GM18508 (cell line): Measurements from ENCODE around the gene TAF3.

Experiments
- ATAC-seq: cut with Tn5 transposase; IDR thresholded peaks from one replicate; pipeline ENCODE4 v1.9.1; 2021; ENCODE audit warnings: moderate number of reproducible peaks; ENCODE audit not compliant: insufficient read depth, unreplicated experiment

The TAF3 gene

DNA sequence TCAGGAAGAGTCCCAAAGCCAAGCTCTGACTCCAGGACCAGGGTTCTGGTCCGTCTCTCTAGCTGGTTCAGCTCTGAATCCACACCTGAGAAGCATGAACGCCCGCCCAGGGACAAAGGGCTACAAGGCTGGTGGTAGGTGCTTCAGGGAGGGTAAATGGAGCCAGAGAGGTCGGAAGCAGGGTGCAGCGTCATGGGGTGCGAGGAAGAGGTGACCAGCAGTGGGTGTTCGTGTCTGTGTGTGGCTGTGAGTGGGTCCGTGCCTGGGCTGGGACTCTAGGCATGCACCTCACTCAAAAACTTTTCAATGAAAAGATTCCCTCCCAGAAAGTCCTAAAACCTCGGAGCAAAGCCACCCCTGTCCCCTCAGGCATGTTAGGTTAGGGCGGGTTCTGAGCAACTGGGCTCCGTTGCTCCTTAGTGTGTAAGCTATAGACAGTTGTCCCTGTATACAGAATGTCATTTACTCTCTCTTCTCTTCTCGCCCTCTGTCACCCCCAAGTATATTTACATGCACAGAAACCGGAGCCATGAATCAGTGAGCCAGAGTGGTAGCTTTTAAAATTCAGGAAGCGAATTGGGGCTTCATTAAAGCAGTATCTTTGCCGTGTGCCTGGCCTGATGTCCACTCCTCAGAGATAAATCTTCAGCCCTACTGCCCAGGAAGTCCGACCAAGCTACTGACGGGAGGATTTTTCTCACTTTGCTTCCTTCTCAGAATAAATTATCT, 223.9 kb downstream of the TAF3 start:
- no peak for ATAC-seq

- ATAC-seq: no peak
These were observed 224.6 kb downstream of the TAF3 start for GRCh38 chr10:8042721-8043568.

- ATAC-seq: no peak
These were observed 225.4 kb downstream of the TAF3 start for GRCh38 chr10:8043569-8044306.

DNA sequence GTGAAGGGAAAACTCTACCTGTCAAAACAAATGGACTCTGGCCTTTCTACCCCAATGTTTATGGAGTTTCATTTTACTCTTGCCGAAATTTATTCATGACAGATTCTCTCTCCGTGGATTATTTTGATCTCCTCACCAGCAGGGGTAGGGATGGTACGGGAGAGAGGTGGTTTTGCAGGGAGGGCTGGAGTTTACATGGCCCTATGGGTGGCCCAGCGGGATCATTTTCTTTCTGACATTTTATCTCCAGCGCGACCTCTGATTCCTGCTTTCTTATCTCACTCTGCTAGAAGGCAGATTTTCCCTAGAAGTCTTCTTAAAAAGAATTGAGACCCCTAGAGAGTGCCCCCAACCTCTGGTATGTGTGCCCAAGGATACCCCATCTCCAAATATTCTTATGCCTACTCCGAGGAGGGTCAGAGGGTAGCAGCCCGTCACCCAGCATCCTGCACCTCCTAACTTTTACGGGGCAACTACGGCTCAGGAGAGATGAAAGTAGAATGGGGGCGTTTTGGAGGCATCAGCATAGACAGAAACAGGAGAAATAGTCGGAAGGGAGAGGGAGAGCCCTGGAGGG, 226.1 kb downstream of the TAF3 start:
- ATAC-seq: no peak

GRCh38 chr10:8044908-8045725, 226.8 kb downstream of the TAF3 start:
- ATAC-seq: no peak

DNA sequence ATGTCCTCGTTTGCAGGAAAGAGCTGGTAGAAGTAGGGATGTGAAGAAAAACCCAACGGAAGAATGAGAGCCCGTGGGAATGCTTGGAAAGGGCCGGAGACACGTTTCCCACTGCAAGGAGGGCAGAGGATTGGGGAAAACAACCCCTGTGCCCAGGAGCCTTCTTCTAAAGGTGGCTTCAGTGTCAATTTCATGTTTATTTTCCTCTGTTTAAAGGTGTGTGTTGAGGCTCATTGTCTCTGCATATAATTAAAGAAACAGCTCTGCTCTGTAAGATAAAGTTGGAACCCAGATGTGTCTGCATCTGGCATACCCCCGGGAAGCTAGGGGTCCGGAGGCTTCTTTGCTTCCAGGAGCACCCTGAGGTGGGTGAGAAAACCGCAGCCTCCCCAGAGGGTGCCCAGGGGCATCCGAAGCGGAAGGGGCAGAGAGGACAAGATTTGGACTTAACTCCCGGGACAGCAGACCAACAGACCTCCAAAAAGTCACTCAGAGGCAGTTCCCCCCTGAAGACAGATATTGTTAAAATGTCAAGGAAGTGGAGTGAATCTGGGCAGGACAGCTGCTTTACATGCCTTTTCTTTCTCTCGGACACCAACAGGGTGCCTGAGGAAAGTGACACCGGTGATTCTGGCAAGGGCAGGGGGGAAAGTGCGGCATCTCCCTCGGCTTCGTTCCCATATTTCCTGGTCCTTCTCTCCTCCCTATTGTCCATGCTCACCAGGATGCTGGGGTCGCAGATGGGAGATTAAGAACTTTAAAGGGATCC, 227.6 kb downstream of the TAF3 start:
- ATAC-seq: no peak

- no peak for ATAC-seq
These were observed 229.4 kb downstream of the TAF3 start for GRCh38 chr10:8047452-8048280.

GRCh38 chr10:8048281-8049008, 230.1 kb downstream of the TAF3 start:
- ATAC-seq: no peak

DNA sequence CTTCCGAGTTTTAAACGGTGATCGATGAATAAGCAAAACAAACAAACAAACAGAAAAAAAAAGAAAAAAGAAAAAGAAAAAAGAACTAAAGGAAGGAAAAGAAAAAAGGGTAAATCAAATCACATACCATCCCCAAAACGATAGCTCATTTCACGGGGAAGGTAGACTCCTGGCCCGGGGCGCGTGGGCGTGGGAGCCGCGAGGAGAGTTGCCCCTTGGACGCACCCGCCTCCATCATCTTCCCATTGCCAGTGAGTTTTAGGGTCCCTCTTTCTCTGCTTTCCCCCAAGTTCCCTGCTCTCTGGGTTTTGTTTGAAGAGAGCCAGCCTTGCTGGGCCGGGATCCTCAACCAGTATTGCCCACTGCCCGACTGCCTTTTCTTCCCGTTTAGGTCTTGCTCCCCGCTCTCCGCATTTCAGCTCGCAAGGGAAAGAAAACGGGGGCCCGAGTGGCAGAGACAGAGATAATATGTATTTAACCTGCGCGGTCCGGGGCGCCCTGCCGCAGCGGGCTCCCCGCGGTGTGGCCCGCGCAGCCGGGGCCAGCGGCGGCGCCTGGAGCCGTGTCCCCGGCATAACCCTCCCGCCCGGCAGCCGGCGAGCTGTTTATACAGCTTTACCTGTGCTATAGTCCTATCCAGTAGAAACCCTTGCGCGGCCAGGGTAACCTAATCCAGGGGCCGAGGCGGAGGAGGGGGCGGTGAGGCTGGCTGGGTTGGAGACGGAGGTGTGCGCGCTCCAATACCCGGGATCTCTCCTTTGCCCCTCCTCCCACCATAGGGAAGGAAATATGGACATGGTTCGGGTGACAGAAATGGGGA, 230.9 kb downstream of the TAF3 start:
- ATAC-seq: no peak

- ATAC-seq: no peak
These were observed 231.7 kb downstream of the TAF3 start for GRCh38 chr10:8049865-8050555.

DNA sequence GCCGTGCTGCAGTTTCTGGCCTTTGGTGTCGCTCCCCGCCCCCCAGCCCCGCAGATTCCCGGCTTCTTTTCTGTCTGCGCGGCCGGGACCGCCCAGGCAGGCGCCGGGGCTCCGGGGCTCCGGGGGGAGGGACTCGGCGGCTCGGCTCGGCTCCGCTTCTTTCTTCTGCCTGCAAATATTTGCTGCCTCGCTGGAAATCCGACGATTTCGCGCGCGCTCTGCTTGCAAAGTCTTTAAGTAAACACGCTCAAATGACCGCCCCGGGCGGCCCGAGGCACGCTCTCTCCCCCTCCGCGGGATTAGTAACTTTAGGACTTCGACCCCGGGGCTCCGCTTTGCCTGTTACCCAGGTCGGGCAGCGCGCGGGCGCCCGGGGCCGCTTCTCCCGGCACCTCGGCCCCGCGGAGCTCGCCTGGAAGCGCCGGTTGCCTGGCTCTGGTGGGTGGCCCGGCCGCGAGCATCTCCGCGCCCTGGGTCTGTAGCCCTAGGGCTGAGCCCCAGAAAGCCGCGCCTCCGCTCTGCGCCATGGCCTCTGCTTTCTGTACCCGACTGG, 232.3 kb downstream of the TAF3 start:
- no peak for ATAC-seq

DNA sequence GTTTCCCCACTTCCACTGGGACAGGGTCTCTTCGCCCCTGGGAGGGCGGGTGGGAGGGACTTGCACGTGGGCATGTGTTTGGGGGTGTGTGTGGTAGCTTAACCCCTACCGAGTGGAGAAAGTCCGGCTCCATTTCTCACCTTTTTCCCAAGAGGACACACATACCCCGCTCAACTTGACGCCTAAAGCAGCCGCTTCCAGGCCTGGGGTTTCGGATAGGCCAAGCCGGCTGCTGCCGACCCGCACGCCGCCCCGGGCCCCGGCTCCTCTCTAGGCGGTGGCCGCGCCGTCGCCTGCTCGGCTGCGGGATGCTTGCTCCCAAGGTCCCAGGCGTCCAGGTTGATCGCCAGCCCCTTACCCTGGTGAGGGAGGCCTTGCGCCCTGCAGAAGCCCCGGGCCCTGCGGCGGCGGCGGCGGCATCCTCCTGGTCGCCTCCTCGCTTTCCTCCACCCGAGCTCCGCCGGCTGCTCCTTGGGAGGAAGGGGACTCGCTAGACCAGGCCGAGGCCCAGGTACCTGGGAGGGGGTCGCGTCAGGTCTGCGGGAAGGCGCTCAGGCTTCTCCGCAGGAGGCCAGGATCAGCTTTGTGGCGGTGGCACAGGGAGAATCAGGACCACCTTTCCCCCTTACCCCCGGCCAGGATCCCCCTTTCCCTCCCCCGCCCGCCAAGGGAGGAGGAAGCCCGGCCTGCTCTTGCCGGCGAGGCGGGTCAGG, 233.0 kb downstream of the TAF3 start:
- ATAC-seq: no peak

GRCh38 chr10:8051851-8052257, 233.5 kb downstream of the TAF3 start:
- ATAC-seq: no peak

GRCh38 chr10:8052341-8052955, 234.1 kb downstream of the TAF3 start:
- no peak for ATAC-seq

DNA sequence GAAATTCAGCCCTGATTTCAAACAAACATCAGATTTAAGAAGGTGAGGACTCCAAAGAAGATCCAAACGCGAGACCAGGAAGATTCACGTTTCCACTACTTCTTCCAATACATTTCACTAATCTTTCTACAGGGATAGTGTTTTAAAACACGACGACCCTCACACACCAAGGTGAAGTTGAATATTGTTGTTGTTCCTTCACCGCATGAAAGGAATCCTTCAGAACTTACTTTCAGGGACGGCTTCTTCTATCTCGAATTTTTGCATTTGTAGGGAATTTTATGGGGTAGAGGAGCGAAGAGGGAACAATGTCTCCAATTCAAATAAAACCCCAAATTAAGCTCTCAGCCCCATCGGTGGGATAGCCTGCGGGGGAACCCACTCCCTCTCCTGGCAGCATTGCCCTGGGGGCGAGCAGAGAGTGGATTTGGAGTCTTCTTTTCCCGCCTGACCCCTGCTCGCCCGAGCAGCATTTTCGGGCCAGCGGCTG, 234.7 kb downstream of the TAF3 start:
- ATAC-seq: no peak
